Astrocyte of the spinal cord (primary cell): ENCODE measurements around the gene TSPAN12.

ENCODE experiments used
- DNase-seq: peaks from one replicate; pipeline ENCODE4 v3.0.0; 2011; ENCODE audit warnings: low read depth, low spot score
- H3K4me3 ChIP-seq: 2 replicates; pipeline ENCODE4 v1.5.1; 2011; ENCODE audit warnings: low read depth, mild to moderate bottlenecking, low read length, moderate library complexity
- CTCF ChIP-seq: IDR thresholded peaks from 2 replicates; pipeline ENCODE4 v1.5.1; 2012; ENCODE audit warnings: low read depth, mild to moderate bottlenecking, low read length, inconsistent platforms
- in situ Hi-C: cut with HindIII; loops from 2 replicates; pipeline ENCODE4 v1.10.0; 2017; ENCODE audit warnings: low sequenced_read_pairs

Gene TSPAN12

GRCh38 chr7:120741371-120742042 is 116.4 kb downstream of the TSPAN12 start:
- no peak for DNase-seq
- in situ Hi-C loops, result no loop called here

GRCh38 chr7:120740348-120740747 is 117.6 kb downstream of the TSPAN12 start:
- peak; percentile 74 for DNase-seq
- in situ Hi-C loops, result no loop called here
- H3K4me3 ChIP-seq, result peak overlapping the region; percentile 33
- no peak for TF ChIP-seq CTCF

More at GRCh38 chr7:120741371-120742042, 116.4 kb downstream of the TSPAN12 start:
- no peak overlapping the region for H3K4me3 ChIP-seq
- TF ChIP-seq CTCF, result no peak

- in situ Hi-C loops, result no loop called here
- no peak for TF ChIP-seq CTCF
- no peak for DNase-seq
- H3K4me3 ChIP-seq, result no peak overlapping the region
These were observed 119.1 kb downstream of the TSPAN12 start for GRCh38 chr7:120738816-120739215.
